Left lung (tissue), 10 donors: ENCODE measurements around the gene ARF6. TPM values are rescaled to one million over a fixed set of nuclear protein-coding genes. Genes with fewer than 3 reads are reported as not detected.

Experiments used
- ATAC-seq: fragments of 200-7000 bp; cut with Tn5 transposase; one replicate; pipeline ENCODE4 v1.9.1; 2020; ENCODE audit warnings: moderate library complexity
- DNase-seq, 4 donors: peaks; one replicate each; pipeline ENCODE4 v3.0.0-alpha.2; 2013 to 2020
- H3K27ac ChIP-seq, 2 donors: fragments of 200-600 bp; sonication (generic) in 1 of 2; one replicate each; pipeline versions ENCODE4 v1.5.0 to v1.8.0; 2020 to 2021
- H3K27me3 ChIP-seq, 2 donors: fragments of 200-600 bp; sonication (generic) in 1 of 2; one replicate each; pipeline versions ENCODE4 v1.5.0 to v1.8.0; 2020 to 2021
- H3K36me3 ChIP-seq, 2 donors: fragments of 200-600 bp; sonication (generic) in 1 of 2; one replicate each; pipeline versions ENCODE4 v1.5.0 to v1.8.0; 2020 to 2021
- H3K4me1 ChIP-seq, 2 donors: fragments of 200-600 bp; one replicate each; pipeline ENCODE4 v1.8.0; 2021
- H3K4me3 ChIP-seq, 2 donors: fragments of 200-600 bp; sonication (generic) in 1 of 2; one replicate each; pipeline versions ENCODE4 v1.5.0 to v1.8.0; 2020 to 2021; ENCODE audit warnings: mild to moderate bottlenecking in 1 of 2
- H3K9me3 ChIP-seq, 2 donors: fragments of 200-600 bp; sonication (generic) in 1 of 2; one replicate each; pipeline versions ENCODE4 v1.5.0 to v1.8.0; 2020 to 2021
- intact Hi-C, 2 donors: fragments of 100-400 bp; cut with DNase I; formaldehyde crosslinking; loops; one replicate each; pipeline versions ENCODE4 v1.11.2 to v1.14.2; 2022
- polyA plus RNA-seq, 6 donors: library from polyadenylated mRNA; unstranded; fragments of 120-200 nt; gene quantifications; one replicate each; pipeline ENCODE4 v1.2.1, GENCODE V29; 2013; ENCODE audit not compliant: insufficient read length in 6 of 6
- total RNA-seq, 2 donors: library from RNA; stranded (reverse); fragmentation: NEBNext Ultra II Directional; extraction: Animal tissue kit (Norgen Biotek cat#: 25700); gene quantifications; one replicate each; pipeline ENCODE4 v1.2.1, GENCODE V29; 2021
- TF ChIP-seq, protein P1 (sequence below), 2 donors: fragments of 200-600 bp; sonication (generic) in 1 of 2; IDR thresholded peaks; one replicate each; pipeline versions ENCODE4 v1.5.0 to v1.8.0; 2021; ENCODE audit warnings: antibody characterized with exemption in 2 of 2
- donor health status: DM: no; HTN: yes; CAD: no.
- donor health status: DM: no; HTN: no; CAD: no.

Gene ARF6
- total and polyA plus RNA-seq, 8 donors = 46.8 to 89.0 (median 54.7) TPM

GRCh38 chr14:49939884-49940510 lies 47.1 kb downstream of the ARF6 start:
- TF ChIP-seq, protein P1, sequence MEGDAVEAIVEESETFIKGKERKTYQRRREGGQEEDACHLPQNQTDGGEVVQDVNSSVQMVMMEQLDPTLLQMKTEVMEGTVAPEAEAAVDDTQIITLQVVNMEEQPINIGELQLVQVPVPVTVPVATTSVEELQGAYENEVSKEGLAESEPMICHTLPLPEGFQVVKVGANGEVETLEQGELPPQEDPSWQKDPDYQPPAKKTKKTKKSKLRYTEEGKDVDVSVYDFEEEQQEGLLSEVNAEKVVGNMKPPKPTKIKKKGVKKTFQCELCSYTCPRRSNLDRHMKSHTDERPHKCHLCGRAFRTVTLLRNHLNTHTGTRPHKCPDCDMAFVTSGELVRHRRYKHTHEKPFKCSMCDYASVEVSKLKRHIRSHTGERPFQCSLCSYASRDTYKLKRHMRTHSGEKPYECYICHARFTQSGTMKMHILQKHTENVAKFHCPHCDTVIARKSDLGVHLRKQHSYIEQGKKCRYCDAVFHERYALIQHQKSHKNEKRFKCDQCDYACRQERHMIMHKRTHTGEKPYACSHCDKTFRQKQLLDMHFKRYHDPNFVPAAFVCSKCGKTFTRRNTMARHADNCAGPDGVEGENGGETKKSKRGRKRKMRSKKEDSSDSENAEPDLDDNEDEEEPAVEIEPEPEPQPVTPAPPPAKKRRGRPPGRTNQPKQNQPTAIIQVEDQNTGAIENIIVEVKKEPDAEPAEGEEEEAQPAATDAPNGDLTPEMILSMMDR (IDR thresholded peaks at IDR 0.05) = no peak
- Histone ChIP-seq H3K36me3 (no peaks in the 10 kb centered on the region), H3K27ac (peak overlapping the region in 1 of 2 donors; percentile 30), H3K4me3 (no peak overlapping the region), H3K9me3 (no peaks in the 10 kb centered on the region), H3K4me1 (peaks cover 0 to 15% of the 10 kb centered on the region in 2 donors), H3K27me3 (no peaks in the 10 kb centered on the region)
- ATAC-seq (no peak), DNase-seq (no peak)
- intact Hi-C loops = no loop called here

GRCh38 chr14:49940808-49941421 lies 48.0 kb downstream of the ARF6 start:
- Histone ChIP-seq H3K4me3 (no peak overlapping the region), H3K27me3 (no peaks in the 10 kb centered on the region), H3K4me1 (peaks cover 3 to 23% of the 10 kb centered on the region in 2 donors), H3K27ac (peak overlapping the region; percentile 16 to 51), H3K9me3 (no peaks in the 10 kb centered on the region), H3K36me3 (no peaks in the 10 kb centered on the region)
- TF ChIP-seq, protein P1 (IDR thresholded peaks at IDR 0.05) = no peak
- ATAC-seq (peak; percentile 54), DNase-seq (no peak)
- intact Hi-C loops = no loop called here

GRCh38 chr14:49942090-49942489 lies 49.2 kb downstream of the ARF6 start:
- Histone ChIP-seq H3K4me3 (no peak overlapping the region), H3K36me3 (no peaks in the 10 kb centered on the region), H3K27ac (no peak overlapping the region), H3K9me3 (no peaks in the 10 kb centered on the region), H3K27me3 (no peaks in the 10 kb centered on the region), H3K4me1 (peaks cover 10 to 34% of the 10 kb centered on the region in 2 donors)
- no peak for ATAC-seq
- intact Hi-C loops = no loop called here
- TF ChIP-seq, protein P1 (IDR thresholded peaks at IDR 0.05) = no peak
- no peak for DNase-seq

DNA sequence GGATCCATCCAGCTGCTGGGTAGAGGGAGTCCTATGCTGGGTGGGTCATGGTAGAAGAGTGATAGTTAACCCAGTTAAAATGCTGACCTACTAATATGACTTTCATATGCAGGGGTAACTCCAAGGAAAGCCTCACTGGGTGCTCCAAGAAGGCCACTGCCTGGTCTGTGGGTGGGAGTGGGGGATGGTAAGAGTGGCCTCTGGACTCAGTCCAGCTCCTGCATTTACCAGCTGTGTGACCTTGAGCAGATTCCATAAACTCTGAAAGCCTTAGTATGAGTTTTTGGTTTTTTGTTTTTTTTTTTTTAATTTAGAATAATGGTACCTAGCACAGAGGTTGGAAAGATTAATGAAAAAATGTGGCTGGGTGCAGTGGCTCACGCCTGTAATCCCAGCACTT lies 51.6 kb downstream of the ARF6 start:
- TF ChIP-seq, protein P1 (IDR thresholded peaks at IDR 0.05) = no peak

GRCh38 chr14:49945448-49946319 lies 52.8 kb downstream of the ARF6 start:
- DNase-seq (no peak), ATAC-seq (no peak)
- H3K27me3 ChIP-seq = no peaks in the 10 kb centered on the region
- peaks cover 10 to 36% of the 10 kb centered on the region in 2 donors for H3K4me1 ChIP-seq
- TF ChIP-seq, protein P1 (IDR thresholded peaks at IDR 0.05) = no peak
- intact Hi-C loops = no loop called here
- peak overlapping the region; percentile 34 to 64 for H3K27ac ChIP-seq
- H3K36me3 ChIP-seq = no peaks in the 10 kb centered on the region
- H3K4me3 ChIP-seq = no peak overlapping the region
- H3K9me3 ChIP-seq = no peaks in the 10 kb centered on the region

More for the DNA sequence above, 51.6 kb downstream of the ARF6 start:
- intact Hi-C loops = no loop called here
- Histone ChIP-seq H3K27ac (no peak overlapping the region), H3K9me3 (no peaks in the 10 kb centered on the region), H3K4me3 (no peak overlapping the region), H3K36me3 (no peaks in the 10 kb centered on the region), H3K27me3 (no peaks in the 10 kb centered on the region), H3K4me1 (peaks cover 10 to 40% of the 10 kb centered on the region in 2 donors)
- ATAC-seq (no peak), DNase-seq (no peak)
